Activated T-cell treated with anti-CD3 and anti-CD28 coated beads for 4 hours (primary cell): Measurements from ENCODE around the gene KLF13.

ENCODE experiments used
- DNase-seq: peaks from one replicate; pipeline ENCODE4 v3.0.0-alpha.2; 2020

Gene KLF13

GRCh38 chr15:31326156-31326874 lies at the start of gene KLF13:
KLF13 (plus strand) TSS chr15:31326835; CDS start chr15:31327213, 378 bp downstream.
- DNase-seq: peak; percentile 100

- no peak for DNase-seq
Observed at GRCh38 chr15:31277335-31278060, 49.1 kb upstream of the KLF13 start.

- no peak for DNase-seq
Observed at GRCh38 chr15:31278061-31278445, 48.6 kb upstream of the KLF13 start.

- DNase-seq: no peak
Observed at GRCh38 chr15:31278544-31279220, 48.0 kb upstream of the KLF13 start.

GRCh38 chr15:31279221-31280045 lies 47.2 kb upstream of the KLF13 start:
- no peak for DNase-seq

GRCh38 chr15:31280046-31280830 lies 46.4 kb upstream of the KLF13 start:
- no peak for DNase-seq

- DNase-seq: no peak
Observed at GRCh38 chr15:31280831-31281216, 45.8 kb upstream of the KLF13 start.

GRCh38 chr15:31283043-31283442 lies 43.6 kb upstream of the KLF13 start:
- DNase-seq: no peak

GRCh38 chr15:31285772-31286261 lies 40.8 kb upstream of the KLF13 start:
- no peak for DNase-seq

GRCh38 chr15:31291048-31291578 lies 35.5 kb upstream of the KLF13 start:
- DNase-seq: no peak

GRCh38 chr15:31292391-31293015 lies 34.1 kb upstream of the KLF13 start:
- DNase-seq: no peak

GRCh38 chr15:31293655-31294054 lies 33.0 kb upstream of the KLF13 start:
- DNase-seq: no peak

- DNase-seq: no peak
Observed at GRCh38 chr15:31294067-31294466, 32.6 kb upstream of the KLF13 start.

GRCh38 chr15:31295658-31296057 lies 31.0 kb upstream of the KLF13 start:
- DNase-seq: no peak

GRCh38 chr15:31296219-31296645 lies 30.4 kb upstream of the KLF13 start:
- no peak for DNase-seq

- DNase-seq: no peak
Observed at GRCh38 chr15:31296646-31297574, 29.7 kb upstream of the KLF13 start.

GRCh38 chr15:31297575-31298456 lies 28.8 kb upstream of the KLF13 start:
- no peak for DNase-seq

GRCh38 chr15:31298707-31299172 lies 27.9 kb upstream of the KLF13 start:
- no peak for DNase-seq

GRCh38 chr15:31300208-31300661 lies 26.4 kb upstream of the KLF13 start:
- DNase-seq: no peak
